HG02938 (cell line): ENCODE data around the gene CDK7.

Experiments used
- ATAC-seq: cut with Tn5 transposase; IDR thresholded peaks from one replicate; pipeline ENCODE4 v1.9.1; 2021; ENCODE audit warnings: mild to moderate bottlenecking, moderate library complexity; ENCODE audit not compliant: unreplicated experiment

CDK7 gene

GRCh38 chr5:69288688-69289087 is 54.0 kb downstream of the CDK7 start:
- ATAC-seq = no peak

- ATAC-seq = no peak
These were observed 57.6 kb downstream of the CDK7 start for GRCh38 chr5:69292306-69292705.

GRCh38 chr5:69293882-69294281 is 59.2 kb downstream of the CDK7 start:
- ATAC-seq = no peak

GRCh38 chr5:69295088-69295754 is 60.5 kb downstream of the CDK7 start:
- ATAC-seq = no peak

GRCh38 chr5:69299625-69300024 is 64.9 kb downstream of the CDK7 start:
- no peak for ATAC-seq

- no peak for ATAC-seq
These were observed 66.0 kb downstream of the CDK7 start for GRCh38 chr5:69300537-69301203.

GRCh38 chr5:69305512-69305911 is 70.8 kb downstream of the CDK7 start:
- no peak for ATAC-seq

GRCh38 chr5:69308046-69308553 is 73.4 kb downstream of the CDK7 start:
- no peak for ATAC-seq

GRCh38 chr5:69309380-69309779 is 74.7 kb downstream of the CDK7 start:
- no peak for ATAC-seq

- ATAC-seq = no peak
These were observed 77.9 kb downstream of the CDK7 start for GRCh38 chr5:69312459-69313160.

- no peak for ATAC-seq
These were observed 78.7 kb downstream of the CDK7 start for GRCh38 chr5:69313428-69313827.

GRCh38 chr5:69315972-69316371 is 81.3 kb downstream of the CDK7 start:
- no peak for ATAC-seq

GRCh38 chr5:69317391-69317790 is 82.7 kb downstream of the CDK7 start:
- ATAC-seq = no peak

GRCh38 chr5:69326365-69326764 is 91.7 kb downstream of the CDK7 start:
- no peak for ATAC-seq
